Activated naive CD4-positive, alpha-beta T cell treated with anti-CD3 and anti-CD28 coated beads, Interleukin-2, amount 50 U/mL, for 24 hours (primary cell): ENCODE results near the gene SDK1.

Experiments used
- H3K27ac Mint-ChIP-seq: one replicate; pipeline ENCODE4 v1.8.0; 2021; ENCODE audit warnings: mild to moderate bottlenecking, mixed read lengths
- H3K27me3 Mint-ChIP-seq: one replicate; pipeline ENCODE4 v1.8.0; 2021; ENCODE audit warnings: mixed read lengths
- H3K36me3 Mint-ChIP-seq: one replicate; pipeline ENCODE4 v1.8.0; 2021; ENCODE audit warnings: mixed read lengths
- H3K4me1 Mint-ChIP-seq: one replicate; pipeline ENCODE4 v1.8.0; 2021; ENCODE audit warnings: mixed read lengths
- H3K4me3 Mint-ChIP-seq: one replicate; pipeline ENCODE4 v1.8.0; 2021; ENCODE audit warnings: mild to moderate bottlenecking, mixed read lengths
- H3K9me3 Mint-ChIP-seq: one replicate; pipeline ENCODE4 v1.8.0; 2021; ENCODE audit warnings: mixed read lengths

The SDK1 gene

GRCh38 chr7:4024806-4025205 lies 723.8 kb downstream of the SDK1 start:
- H3K27me3 Mint-ChIP-seq: no peaks in the 10 kb centered on the region
- H3K36me3 Mint-ChIP-seq: peaks cover 2% of the 10 kb centered on the region
- H3K27ac Mint-ChIP-seq: no peak overlapping the region
- H3K4me1 Mint-ChIP-seq: no peaks in the 10 kb centered on the region
- peaks cover 4% of the 10 kb centered on the region for H3K9me3 Mint-ChIP-seq
- H3K4me3 Mint-ChIP-seq: no peak overlapping the region

GRCh38 chr7:4025210-4025609 lies 724.2 kb downstream of the SDK1 start:
- peaks cover 4% of the 10 kb centered on the region for H3K9me3 Mint-ChIP-seq
- no peaks in the 10 kb centered on the region for H3K4me1 Mint-ChIP-seq
- H3K27ac Mint-ChIP-seq: no peak overlapping the region
- no peak overlapping the region for H3K4me3 Mint-ChIP-seq
- no peaks in the 10 kb centered on the region for H3K27me3 Mint-ChIP-seq
- peaks cover 2% of the 10 kb centered on the region for H3K36me3 Mint-ChIP-seq

GRCh38 chr7:4025694-4026615 lies 724.9 kb downstream of the SDK1 start:
- Mint-ChIP-seq H3K4me1 (no peaks in the 10 kb centered on the region), H3K27me3 (no peaks in the 10 kb centered on the region), H3K4me3 (no peak overlapping the region), H3K27ac (no peak overlapping the region), H3K36me3 (peaks cover under 1% of the 10 kb centered on the region), H3K9me3 (peaks cover 2% of the 10 kb centered on the region)

GRCh38 chr7:4026941-4027486 lies 726.0 kb downstream of the SDK1 start:
- H3K4me1 Mint-ChIP-seq: no peaks in the 10 kb centered on the region
- H3K4me3 Mint-ChIP-seq: no peak overlapping the region
- no peaks in the 10 kb centered on the region for H3K36me3 Mint-ChIP-seq
- no peaks in the 10 kb centered on the region for H3K9me3 Mint-ChIP-seq
- no peak overlapping the region for H3K27ac Mint-ChIP-seq
- no peaks in the 10 kb centered on the region for H3K27me3 Mint-ChIP-seq

GRCh38 chr7:4028221-4028620 lies 727.2 kb downstream of the SDK1 start:
- H3K4me3 Mint-ChIP-seq: no peak overlapping the region
- H3K4me1 Mint-ChIP-seq: no peaks in the 10 kb centered on the region
- H3K27ac Mint-ChIP-seq: no peak overlapping the region
- H3K27me3 Mint-ChIP-seq: no peaks in the 10 kb centered on the region
- no peaks in the 10 kb centered on the region for H3K36me3 Mint-ChIP-seq
- H3K9me3 Mint-ChIP-seq: no peaks in the 10 kb centered on the region

GRCh38 chr7:4029941-4030340 lies 728.9 kb downstream of the SDK1 start:
- H3K4me1 Mint-ChIP-seq: no peaks in the 10 kb centered on the region
- H3K36me3 Mint-ChIP-seq: no peaks in the 10 kb centered on the region
- H3K4me3 Mint-ChIP-seq: no peak overlapping the region
- no peaks in the 10 kb centered on the region for H3K27me3 Mint-ChIP-seq
- no peaks in the 10 kb centered on the region for H3K9me3 Mint-ChIP-seq
- H3K27ac Mint-ChIP-seq: no peak overlapping the region

GRCh38 chr7:4030346-4030950 lies 729.4 kb downstream of the SDK1 start:
- no peak overlapping the region for H3K27ac Mint-ChIP-seq
- H3K36me3 Mint-ChIP-seq: no peaks in the 10 kb centered on the region
- H3K4me3 Mint-ChIP-seq: no peak overlapping the region
- no peaks in the 10 kb centered on the region for H3K4me1 Mint-ChIP-seq
- H3K27me3 Mint-ChIP-seq: no peaks in the 10 kb centered on the region
- H3K9me3 Mint-ChIP-seq: no peaks in the 10 kb centered on the region

- Mint-ChIP-seq H3K9me3 (no peaks in the 10 kb centered on the region), H3K27me3 (no peaks in the 10 kb centered on the region), H3K4me3 (no peak overlapping the region), H3K4me1 (no peaks in the 10 kb centered on the region), H3K27ac (no peak overlapping the region), H3K36me3 (no peaks in the 10 kb centered on the region)
Measured at GRCh38 chr7:4033996-4034395, 732.9 kb downstream of the SDK1 start.

GRCh38 chr7:4037308-4037707 lies 736.3 kb downstream of the SDK1 start:
- Mint-ChIP-seq H3K27me3 (no peaks in the 10 kb centered on the region), H3K36me3 (no peaks in the 10 kb centered on the region), H3K27ac (no peak overlapping the region), H3K9me3 (no peaks in the 10 kb centered on the region), H3K4me1 (no peaks in the 10 kb centered on the region), H3K4me3 (no peak overlapping the region)

GRCh38 chr7:4037877-4038276 lies 736.8 kb downstream of the SDK1 start:
- no peaks in the 10 kb centered on the region for H3K36me3 Mint-ChIP-seq
- H3K27me3 Mint-ChIP-seq: no peaks in the 10 kb centered on the region
- H3K27ac Mint-ChIP-seq: no peak overlapping the region
- no peak overlapping the region for H3K4me3 Mint-ChIP-seq
- H3K4me1 Mint-ChIP-seq: no peaks in the 10 kb centered on the region
- H3K9me3 Mint-ChIP-seq: no peaks in the 10 kb centered on the region

- no peaks in the 10 kb centered on the region for H3K9me3 Mint-ChIP-seq
- H3K27me3 Mint-ChIP-seq: no peaks in the 10 kb centered on the region
- no peaks in the 10 kb centered on the region for H3K4me1 Mint-ChIP-seq
- no peak overlapping the region for H3K4me3 Mint-ChIP-seq
- H3K36me3 Mint-ChIP-seq: no peaks in the 10 kb centered on the region
- H3K27ac Mint-ChIP-seq: no peak overlapping the region
Measured at GRCh38 chr7:4040109-4040928, 739.3 kb downstream of the SDK1 start.

GRCh38 chr7:4042402-4043045 lies 741.5 kb downstream of the SDK1 start:
- Mint-ChIP-seq H3K27me3 (no peaks in the 10 kb centered on the region), H3K27ac (no peak overlapping the region), H3K36me3 (no peaks in the 10 kb centered on the region), H3K4me1 (no peaks in the 10 kb centered on the region), H3K9me3 (no peaks in the 10 kb centered on the region), H3K4me3 (no peak overlapping the region)

- no peak overlapping the region for H3K4me3 Mint-ChIP-seq
- H3K27ac Mint-ChIP-seq: no peak overlapping the region
- peaks cover 1% of the 10 kb centered on the region for H3K27me3 Mint-ChIP-seq
- H3K4me1 Mint-ChIP-seq: no peaks in the 10 kb centered on the region
- H3K36me3 Mint-ChIP-seq: no peaks in the 10 kb centered on the region
- H3K9me3 Mint-ChIP-seq: no peaks in the 10 kb centered on the region
Measured at GRCh38 chr7:4043988-4044387, 742.9 kb downstream of the SDK1 start.

GRCh38 chr7:4045450-4045849 lies 744.4 kb downstream of the SDK1 start:
- H3K9me3 Mint-ChIP-seq: no peaks in the 10 kb centered on the region
- peaks cover 1% of the 10 kb centered on the region for H3K27me3 Mint-ChIP-seq
- no peak overlapping the region for H3K4me3 Mint-ChIP-seq
- H3K36me3 Mint-ChIP-seq: no peaks in the 10 kb centered on the region
- H3K4me1 Mint-ChIP-seq: no peaks in the 10 kb centered on the region
- H3K27ac Mint-ChIP-seq: no peak overlapping the region

GRCh38 chr7:4045975-4046374 lies 744.9 kb downstream of the SDK1 start:
- Mint-ChIP-seq H3K36me3 (no peaks in the 10 kb centered on the region), H3K4me3 (no peak overlapping the region), H3K27me3 (peaks cover 1% of the 10 kb centered on the region), H3K9me3 (no peaks in the 10 kb centered on the region), H3K4me1 (no peaks in the 10 kb centered on the region), H3K27ac (no peak overlapping the region)
